ENCODE measurements around the gene GH1.
"Not testable (repeated sequence)": the region's sequence is repeated elsewhere in the genome, so short reads cannot be mapped to it uniquely, and the experiment has no call there.

GH1 gene

GRCh38 chr17:63925615-63926014, 7.0 kb upstream of the GH1 start:
- FAIRE-seq = no peak

- FAIRE-seq = not testable (repeated sequence)
Measured at GRCh38 chr17:63922402-63922801, 3.8 kb upstream of the GH1 start.

GRCh38 chr17:63920779-63921178, 2.1 kb upstream of the GH1 start:
- FAIRE-seq = not testable (repeated sequence)

- not testable (repeated sequence) for FAIRE-seq
Measured at GRCh38 chr17:63920050-63920449, 1.4 kb upstream of the GH1 start.

- no peak for FAIRE-seq
Measured at GRCh38 chr17:63919311-63919723, 678 bp upstream of the GH1 start.

GRCh38 chr17:63918305-63918704, 334 bp downstream of the GH1 start:
- no peak for FAIRE-seq

GRCh38 chr17:63917646-63918045, 993 bp downstream of the GH1 start:
- no peak for FAIRE-seq

GRCh38 chr17:63917206-63917605, 1.4 kb downstream of the GH1 start:
- not testable (repeated sequence) for FAIRE-seq

- FAIRE-seq = no peak
Measured at GRCh38 chr17:63916566-63917185, 2.0 kb downstream of the GH1 start.

GRCh38 chr17:63915753-63916152, 2.9 kb downstream of the GH1 start:
- FAIRE-seq = not testable (repeated sequence)

GRCh38 chr17:63914471-63914870, 4.2 kb downstream of the GH1 start:
- FAIRE-seq = no peak

- no peak for FAIRE-seq
Measured at GRCh38 chr17:63911657-63912100, 7.0 kb downstream of the GH1 start.

- no peak for FAIRE-seq
Measured at GRCh38 chr17:63911041-63911635, 7.5 kb downstream of the GH1 start, which contains the start of gene CSHL1. CSHL1 (minus strand) TSS chr17:63911258; CDS start chr17:63911196, 62 bp downstream.

GRCh38 chr17:63910096-63910495, 8.5 kb downstream of the GH1 start:
- FAIRE-seq = no peak

- not testable (repeated sequence) for FAIRE-seq
Measured at GRCh38 chr17:63909586-63909985, 9.1 kb downstream of the GH1 start.

GRCh38 chr17:63907161-63907778, 11.4 kb downstream of the GH1 start:
- not testable (repeated sequence) for FAIRE-seq

- not testable (repeated sequence) for FAIRE-seq
Measured at GRCh38 chr17:63904796-63905195, 13.8 kb downstream of the GH1 start.

GRCh38 chr17:63903787-63904201, 14.8 kb downstream of the GH1 start:
- FAIRE-seq = not testable (repeated sequence)

GRCh38 chr17:63901971-63902370, 16.7 kb downstream of the GH1 start:
- FAIRE-seq = not testable (repeated sequence)

- not testable (repeated sequence) for FAIRE-seq
Measured at GRCh38 chr17:63898899-63899798, 19.5 kb downstream of the GH1 start.

- not testable (repeated sequence) for FAIRE-seq
Measured at GRCh38 chr17:63896524-63897354, 21.9 kb downstream of the GH1 start, which contains the start of gene CSH1. CSH1 (minus strand) TSS chr17:63896574; CDS start chr17:63896511, 63 bp downstream.

GRCh38 chr17:63894821-63895220, 23.8 kb downstream of the GH1 start:
- FAIRE-seq = not testable (repeated sequence)
